Subcutaneous abdominal adipose tissue (tissue), 5 donors: Measurements from ENCODE around the gene CFI.
A peak's percentile ranks its signal among the peaks of the same experiment; 100 is the strongest.

Experiments used
- H3K27ac ChIP-seq: one replicate; pipeline ENCODE4 v1.7.0; 2013; ENCODE audit warnings: low read depth, mild to moderate bottlenecking, inconsistent platforms, low read length, moderate library complexity
- H3K27me3 ChIP-seq, 5 donors: one replicate each; pipeline ENCODE4 v1.7.0; 2013; ENCODE audit warnings: low read length in 5 of 5, inconsistent platforms in 1 of 5; ENCODE audit not compliant: control insufficient read depth in 5 of 5, insufficient read depth in 4 of 5
- H3K36me3 ChIP-seq, 5 donors: one replicate each; pipeline ENCODE4 v1.7.0; 2013; ENCODE audit warnings: low read length in 5 of 5; ENCODE audit not compliant: control insufficient read depth in 5 of 5, insufficient read depth in 5 of 5
- H3K4me1 ChIP-seq, 5 donors: one replicate each; pipeline ENCODE4 v1.7.0; 2013; ENCODE audit warnings: low read length in 5 of 5, mild to moderate bottlenecking in 3 of 5, moderate library complexity in 1 of 5; ENCODE audit not compliant: control insufficient read depth in 5 of 5, insufficient read depth in 5 of 5
- H3K4me3 ChIP-seq, 5 donors: one replicate each; pipeline ENCODE4 v1.7.0; 2013; ENCODE audit warnings: low read length in 5 of 5, low read depth in 1 of 5
- H3K9ac ChIP-seq, 5 donors: one replicate each; pipeline ENCODE4 v1.7.0; 2013; ENCODE audit warnings: low read length in 5 of 5, mild to moderate bottlenecking in 4 of 5, moderate library complexity in 3 of 5
- H3K9me3 ChIP-seq, 5 donors: one replicate each; pipeline ENCODE4 v1.7.0; 2013; ENCODE audit warnings: low read length in 5 of 5; ENCODE audit not compliant: control insufficient read depth in 5 of 5
- donor health status: healthy.
- donor health status: healthy.
- donor health status: healthy.
- donor health status: healthy.
- donor health status: healthy.

The CFI gene

GRCh38 chr4:109701566-109702410 is 100.0 kb downstream of the CFI start:
- Histone ChIP-seq H3K27ac (peak overlapping the region; percentile 73), H3K9me3 (no peaks in the 10 kb centered on the region), H3K4me3 (peak overlapping the region; percentile 71 to 93 (median 88)), H3K36me3 (peaks cover 0 to 7% (median 4%) of the 10 kb centered on the region in 5 donors), H3K27me3 (no peaks in the 10 kb centered on the region), H3K9ac (peak overlapping the region; percentile 44 to 81 (median 68)), H3K4me1 (peaks cover 0 to 26% (median 21%) of the 10 kb centered on the region in 5 donors)

GRCh38 chr4:109699553-109700225 is 102.1 kb downstream of the CFI start:
- Histone ChIP-seq H3K27me3 (no peaks in the 10 kb centered on the region), H3K4me1 (peaks cover 0 to 26% (median 21%) of the 10 kb centered on the region in 5 donors), H3K9me3 (no peaks in the 10 kb centered on the region), H3K4me3 (no peak overlapping the region), H3K36me3 (peaks cover 2 to 15% (median 10%) of the 10 kb centered on the region in 5 donors), H3K27ac (no peak overlapping the region), H3K9ac (no peak overlapping the region)

GRCh38 chr4:109698656-109699055 is 103.1 kb downstream of the CFI start:
- H3K36me3 ChIP-seq, result peaks cover 9 to 24% (median 14%) of the 10 kb centered on the region in 5 donors
- no peaks in the 10 kb centered on the region for H3K9me3 ChIP-seq
- peaks cover 0 to 19% (median 13%) of the 10 kb centered on the region in 5 donors for H3K4me1 ChIP-seq
- no peak overlapping the region for H3K4me3 ChIP-seq
- no peak overlapping the region for H3K9ac ChIP-seq
- H3K27ac ChIP-seq, result no peak overlapping the region
- no peaks in the 10 kb centered on the region for H3K27me3 ChIP-seq

GRCh38 chr4:109691411-109691920 is 110.3 kb downstream of the CFI start:
- no peak overlapping the region for H3K9ac ChIP-seq
- no peak overlapping the region for H3K4me3 ChIP-seq
- no peaks in the 10 kb centered on the region for H3K4me1 ChIP-seq
- H3K36me3 ChIP-seq, result peaks cover 23 to 66% (median 48%) of the 10 kb centered on the region in 5 donors
- no peak overlapping the region for H3K27ac ChIP-seq
- H3K9me3 ChIP-seq, result no peaks in the 10 kb centered on the region
- no peaks in the 10 kb centered on the region for H3K27me3 ChIP-seq
